IMR-90 (cell line): ENCODE measurements around the gene GPC2. TPM values are rescaled to one million over a fixed set of nuclear protein-coding genes. Genes with fewer than 3 reads are reported as not detected.
A peak's percentile ranks its signal among the peaks of the same experiment; 100 is the strongest.

Experiments used
- ATAC-seq: fragments of 200-7000 bp; cut with Tn5 transposase; 2 replicates; pipeline ENCODE4 v1.9.1; 2020; ENCODE audit warnings: low read depth, mild to moderate bottlenecking, moderate library complexity
- BruUV-seq: library from RNA; stranded (reverse); fragments of 400-500 nt; replicated peaks from 2 replicates; lab custom pipeline; 2021; lab: Mats Ljungman, UMichigan
- CTCF ChIA-PET: fragments of 300-600 bp; formaldehyde crosslinking; extraction: SDS; loops from one replicate; lab custom pipeline; 2021; ENCODE audit warnings: antibody characterized with exemption; lab: Yijun Ruan, JAX
- POLR2A ChIA-PET: fragments of 300-600 bp; sonication (Branson Sonifier 250); formaldehyde crosslinking; loops from one replicate; lab custom pipeline; 2022; ENCODE audit warnings: antibody characterized with exemption; ENCODE audit not compliant: unreplicated experiment; lab: Charles Lee
- DNase-seq: peaks from one replicate; pipeline ENCODE4 v3.0.0; 2013
- H2AFZ ChIP-seq: replicated peaks from 2 replicates; pipeline ENCODE3; 2013; ENCODE audit warnings: low read length, mild to moderate bottlenecking; ENCODE audit not compliant: poor library complexity
- H2AK5ac ChIP-seq: 2 replicates; pipeline ENCODE4 v1.6.1; 2013; ENCODE audit warnings: low read depth, low read length, inconsistent platforms
- H2AK9ac ChIP-seq: replicated peaks from 2 replicates; pipeline ENCODE3; 2013; ENCODE audit warnings: mild to moderate bottlenecking, low read depth, low read length, moderate library complexity; ENCODE audit not compliant: poor library complexity
- H2BK120ac ChIP-seq: 2 replicates; pipeline ENCODE4 v1.6.1; 2013; ENCODE audit warnings: low read depth, low read length, inconsistent platforms
- H2BK15ac ChIP-seq: 3 replicates; pipeline ENCODE4 v1.6.1; 2013; ENCODE audit warnings: low read depth, low read length, inconsistent platforms
- H2BK20ac ChIP-seq: 2 replicates; pipeline ENCODE4 v1.6.1; 2013; ENCODE audit warnings: low read depth, mild to moderate bottlenecking, inconsistent platforms, low read length, moderate library complexity
- H2BK5ac ChIP-seq: 2 replicates; pipeline ENCODE4 v1.6.1; 2013; ENCODE audit warnings: mild to moderate bottlenecking, low read depth, low read length, inconsistent platforms; ENCODE audit not compliant: poor library complexity, severe bottlenecking
- H3K14ac ChIP-seq: replicated peaks from 2 replicates; pipeline ENCODE4 v1.6.1; 2013; ENCODE audit warnings: low read depth, low read length, inconsistent platforms
- H3K18ac ChIP-seq: 2 replicates; pipeline ENCODE4 v1.6.1; 2013; ENCODE audit warnings: low read depth, low read length, control low read depth
- H3K23ac ChIP-seq: 2 replicates; pipeline ENCODE4 v1.6.1; 2013; ENCODE audit warnings: low read depth, low read length, inconsistent platforms
- H3K27ac ChIP-seq: 2 replicates; pipeline ENCODE4 v1.5.1; 2013; ENCODE audit warnings: mild to moderate bottlenecking, control low read depth, low read length; ENCODE audit not compliant: insufficient read depth
- H3K27me3 ChIP-seq: 2 replicates; pipeline ENCODE4 v1.6.1; 2013; ENCODE audit warnings: low read length; ENCODE audit not compliant: control insufficient read depth, insufficient read depth
- H3K36me3 ChIP-seq: 2 replicates; pipeline ENCODE4 v1.6.1; 2013; ENCODE audit warnings: low read length, mixed read lengths; ENCODE audit not compliant: control insufficient read depth, insufficient read depth
- H3K4ac ChIP-seq: 2 replicates; pipeline ENCODE4 v1.6.1; 2013; ENCODE audit warnings: low read depth, low read length, inconsistent platforms
- H3K4me1 ChIP-seq: 2 replicates; pipeline ENCODE4 v1.6.1; 2013; ENCODE audit warnings: low read length, mixed read lengths; ENCODE audit not compliant: control insufficient read depth, insufficient read depth
- H3K4me2 ChIP-seq: 2 replicates; pipeline ENCODE4 v1.6.1; 2013; ENCODE audit warnings: low read depth, mild to moderate bottlenecking, control low read depth, low read length, moderate library complexity
- H3K4me3 ChIP-seq: 2 replicates; pipeline ENCODE4 v1.5.1; 2013; ENCODE audit warnings: low read depth, mild to moderate bottlenecking, control low read depth, low read length, moderate library complexity; ENCODE audit not compliant: insufficient read depth
- H3K56ac ChIP-seq: 2 replicates; pipeline ENCODE4 v1.6.1; 2013; ENCODE audit warnings: low read length, inconsistent platforms; ENCODE audit not compliant: insufficient read depth; ENCODE audit errors: extremely low read depth
- H3K79me1 ChIP-seq, 2 experiments: 2 replicates each; pipeline ENCODE4 v1.6.1; 2013; ENCODE audit warnings: low read length in 2 of 2, inconsistent platforms in 1 of 2, low read depth in 1 of 2
- H3K9ac ChIP-seq: 2 replicates; pipeline ENCODE4 v1.6.1; 2013; ENCODE audit warnings: low read depth, low read length, control low read depth
- H3K9me1 ChIP-seq: 2 replicates; pipeline ENCODE4 v1.6.1; 2013; ENCODE audit warnings: low read length, inconsistent platforms; ENCODE audit not compliant: insufficient read depth
- H3K9me3 ChIP-seq: 2 replicates; pipeline ENCODE4 v1.6.1; 2013; ENCODE audit warnings: low read length; ENCODE audit not compliant: control insufficient read depth, insufficient read depth
- H4K20me1 ChIP-seq: 2 replicates; pipeline ENCODE4 v1.6.1; 2013; ENCODE audit warnings: low read length, inconsistent platforms; ENCODE audit not compliant: insufficient read depth
- H4K5ac ChIP-seq: 2 replicates; pipeline ENCODE4 v1.6.1; 2013; ENCODE audit warnings: mild to moderate bottlenecking, low read depth, low read length, control low read depth
- H4K8ac ChIP-seq, 2 experiments: 2 replicates each; pipeline ENCODE4 v1.6.1; 2013; ENCODE audit warnings: low read depth in 2 of 2, low read length in 2 of 2, control low read depth in 1 of 2, inconsistent platforms in 1 of 2
- H4K91ac ChIP-seq: 2 replicates; pipeline ENCODE4 v1.6.1; 2013; ENCODE audit warnings: low read depth, low read length, inconsistent platforms; ENCODE audit not compliant: insufficient read depth
- CTCF ChIP-seq: conservative IDR thresholded peaks from 2 replicates; pipeline ENCODE4 v1.5.1; 2012; ENCODE audit warnings: mild to moderate bottlenecking, low read depth, low read length, improper control_type of control experiment
- WGBS, 2 experiments: methylation state at CpG; one replicate each; pipeline versions ENCODE4 v1.1.5 to v1.1.7; 2013; ENCODE audit warnings: missing lambda C conversion rate in 2 of 2; ENCODE audit not compliant: insufficient read length in 1 of 2; ENCODE audit errors: extremely low coverage in 2 of 2; 5-methylcytosine and 5-hydroxymethylcytosine counted together
- dilution Hi-C: fragments of 300-500 bp; cut with HindIII; formaldehyde crosslinking; loops from one replicate; pipeline ENCODE4 v1.14.3; 2018; ENCODE audit warnings: low sequenced_read_pairs; ENCODE audit not compliant: unreplicated experiment
- in situ Hi-C: fragments of 300-500 bp; cut with MboI; formaldehyde crosslinking; loops from 3 replicates; pipeline ENCODE4 v1.14.3; 2019; ENCODE audit warnings: low sequenced_read_pairs, inconsistent platforms, mixed read lengths
- intact Hi-C: fragments of 100-400 bp; cut with micrococcal nuclease; formaldehyde crosslinking; loops from 2 replicates; pipeline ENCODE4 v1.10.0; 2022
- polyA plus RNA-seq, 3 experiments: library from polyadenylated mRNA; depleted of rRNA; stranded (reverse); fragments of >200 nt; gene quantifications; 2 replicates each; pipeline ENCODE4 v1.2.3, GENCODE V29; 2012; ENCODE audit warnings: low replicate concordance in 1 of 3
- total RNA-seq: library from RNA; depleted of rRNA; stranded (reverse); fragments of >200 nt; gene quantifications from 2 replicates; pipeline ENCODE4 v1.2.3, GENCODE V29; 2012

GPC2 gene
- total and polyA plus RNA-seq, 2 of the 4 experiments (the other 2 are of a cell fraction), result 1.8 to 6.0 TPM

GRCh38 chr7:100120733-100121036, 56.5 kb downstream of the GPC2 start:
- WGBS, 2 experiments, result no CpG with 5 or more reads among the region's 1 CpG
- Histone ChIP-seq H2BK20ac (no peak overlapping the region), H3K14ac (peak overlapping the region; percentile 15; the same call in 1 of the 2 replicates), H3K27ac (peak overlapping the region; percentile 45), H3K79me1 (peaks cover 28 to 54% of the 10 kb centered on the region in 2 experiments), H3K23ac (peak overlapping the region; percentile 66; the same call in 1 of the 2 replicates), H2AK9ac (peak overlapping the region; percentile 87), H3K9me1 (peaks cover 17% of the 10 kb centered on the region), H4K20me1 (no peaks in the 10 kb centered on the region; the same call in 1 of the 2 replicates), H3K18ac (no peak overlapping the region), H2AFZ (peak overlapping the region; percentile 96), H3K56ac (peak overlapping the region; percentile 24; the same call in 1 of the 2 replicates), H3K4ac (peak overlapping the region; percentile 85), H2BK15ac (peak overlapping the region; percentile 19; the same call in 1 of the 3 replicates), H2BK5ac (peak overlapping the region; percentile 73), H3K4me3 (peak overlapping the region; percentile 61), H3K27me3 (no peaks in the 10 kb centered on the region), H3K4me2 (peak overlapping the region; percentile 84), H4K8ac (peak overlapping the region; percentile 48 to 77; a peak in 2 of 4 replicates), H3K4me1 (peaks cover 6% of the 10 kb centered on the region; the same call in 1 of the 2 replicates), H3K36me3 (peaks cover 4% of the 10 kb centered on the region; the same call in 1 of the 2 replicates), H3K9ac (peak overlapping the region; percentile 67), H4K91ac (peak overlapping the region; percentile 42; the same call in 1 of the 2 replicates), H3K9me3 (no peaks in the 10 kb centered on the region), H2AK5ac (peak overlapping the region; percentile 13; the same call in 1 of the 2 replicates), H2BK120ac (no peak overlapping the region), H4K5ac (peak overlapping the region; percentile 11)
- TF ChIP-seq CTCF, result no peak
- BruUV-seq, result no TSS peak
- intact Hi-C loops, result no loop called here
- no peak for ATAC-seq
- ChIA-PET POLR2A (interaction anchor here (0.6 to 1.4 kb wide), 2 partner anchors 19 to 276 kb away, joined by 3 to 6 read pairs; partner anchors contain the start of gene AP4M1), CTCF (interaction anchor here (0.7 kb wide), 1 partner anchor 10 kb away, joined by 3 read pairs; no protein-coding TSS in a partner anchor)
- in situ Hi-C loops, result no loop called here
- dilution Hi-C loops, result no loop called here
- no peak for DNase-seq
